PC-3 (cell line): Measurements from ENCODE around the gene NECTIN3.

Experiments used
- EZH2 ChIP-seq: fragments of 300-600 bp; sonication (generic); IDR thresholded peaks from one replicate; pipeline ENCODE4 v1.6.1; 2017; ENCODE audit warnings: antibody characterized with exemption, mild to moderate bottlenecking, low read length; ENCODE audit not compliant: unreplicated experiment
- EZH2phosphoT487 ChIP-seq: fragments of 300-600 bp; sonication (generic); IDR thresholded peaks from 2 replicates; pipeline ENCODE4 v1.6.1; 2018; ENCODE audit warnings: mild to moderate bottlenecking, antibody characterized with exemption, low read length, borderline replicate concordance
- TF ChIP-seq, protein P1 (sequence below): fragments of 300-600 bp; sonication (generic); conservative IDR thresholded peaks from 2 replicates; pipeline ENCODE4 v1.5.1; 2017; ENCODE audit warnings: antibody characterized with exemption, low read depth, mild to moderate bottlenecking, low read length

DNA sequence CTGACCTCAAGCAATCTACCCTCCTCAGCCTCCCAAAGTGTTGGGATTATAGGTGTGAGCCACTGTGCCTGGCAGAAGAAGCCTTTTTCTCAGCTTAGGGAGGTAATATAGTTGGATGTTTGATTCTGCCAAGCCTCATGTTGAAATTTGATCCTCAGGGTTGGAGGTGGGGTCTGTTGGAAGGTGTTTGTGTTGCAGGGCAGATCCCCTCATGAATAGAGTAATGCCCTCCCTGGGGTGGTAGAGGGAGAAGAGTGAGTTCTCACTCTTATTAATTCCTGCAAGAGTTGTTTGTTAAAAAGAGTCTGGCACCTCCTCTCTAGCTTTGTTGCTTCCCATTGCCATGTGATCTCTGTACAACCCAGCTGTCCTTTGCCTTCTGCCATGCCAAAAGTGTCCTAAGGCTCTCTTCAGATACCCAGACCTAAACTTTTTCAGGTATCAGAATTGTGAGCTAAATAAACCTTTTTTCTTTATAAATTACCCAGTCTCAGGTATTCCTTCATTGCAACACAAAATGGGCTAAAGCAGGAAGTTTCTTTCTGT is 16.4 kb downstream of the NECTIN3 start:
- TF ChIP-seq, protein P1, sequence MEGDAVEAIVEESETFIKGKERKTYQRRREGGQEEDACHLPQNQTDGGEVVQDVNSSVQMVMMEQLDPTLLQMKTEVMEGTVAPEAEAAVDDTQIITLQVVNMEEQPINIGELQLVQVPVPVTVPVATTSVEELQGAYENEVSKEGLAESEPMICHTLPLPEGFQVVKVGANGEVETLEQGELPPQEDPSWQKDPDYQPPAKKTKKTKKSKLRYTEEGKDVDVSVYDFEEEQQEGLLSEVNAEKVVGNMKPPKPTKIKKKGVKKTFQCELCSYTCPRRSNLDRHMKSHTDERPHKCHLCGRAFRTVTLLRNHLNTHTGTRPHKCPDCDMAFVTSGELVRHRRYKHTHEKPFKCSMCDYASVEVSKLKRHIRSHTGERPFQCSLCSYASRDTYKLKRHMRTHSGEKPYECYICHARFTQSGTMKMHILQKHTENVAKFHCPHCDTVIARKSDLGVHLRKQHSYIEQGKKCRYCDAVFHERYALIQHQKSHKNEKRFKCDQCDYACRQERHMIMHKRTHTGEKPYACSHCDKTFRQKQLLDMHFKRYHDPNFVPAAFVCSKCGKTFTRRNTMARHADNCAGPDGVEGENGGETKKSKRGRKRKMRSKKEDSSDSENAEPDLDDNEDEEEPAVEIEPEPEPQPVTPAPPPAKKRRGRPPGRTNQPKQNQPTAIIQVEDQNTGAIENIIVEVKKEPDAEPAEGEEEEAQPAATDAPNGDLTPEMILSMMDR = no peak
- TF ChIP-seq EZH2phosphoT487 (no peak), EZH2 (no peak)
